H1 (cell line): ENCODE results near the gene PRR5. TPM values are rescaled to one million over a fixed set of nuclear protein-coding genes. Genes with fewer than 3 reads are reported as not detected.

Experiments used
- CTCF ChIA-PET: fragments of 300-600 bp; sonication (Branson Sonifier 250); formaldehyde crosslinking; loops from one replicate; lab custom pipeline; 2021; ENCODE audit not compliant: partially characterized antibody; lab: Charles Lee
- POLR2A ChIA-PET: fragments of 300-600 bp; sonication (Branson Sonifier 250); formaldehyde crosslinking; loops from one replicate; lab custom pipeline; 2021; ENCODE audit warnings: inconsistent platforms; ENCODE audit not compliant: partially characterized antibody; lab: Charles Lee
- DNase-seq, 2 experiments: peaks; one replicate each; pipeline versions ENCODE4 v3.0.0 to v3.0.0-alpha.2; 2010 to 2022; ENCODE audit warnings: low spot score in 2 of 2, low read depth in 1 of 2, mixed read lengths in 1 of 2
- FAIRE-seq: peaks from 2 replicates; lab custom pipeline; 2011; peaks lifted over from hg19 to GRCh38; lab: Jason Lieb, UNC
- H2AFZ ChIP-seq: 2 replicates; pipeline ENCODE4 v1.8.1; 2012; ENCODE audit warnings: low read length, inconsistent platforms
- H2AK5ac ChIP-seq: 2 replicates; pipeline ENCODE4 v1.6.1; 2013; ENCODE audit warnings: low read depth, low read length
- H2BK120ac ChIP-seq: replicated peaks from 2 replicates; pipeline ENCODE3; 2013; ENCODE audit warnings: low read depth, low read length, inconsistent platforms
- H2BK12ac ChIP-seq: 2 replicates; pipeline ENCODE4 v1.6.1; 2013; ENCODE audit warnings: low read depth, low read length
- H2BK15ac ChIP-seq: 2 replicates; pipeline ENCODE4 v1.6.1; 2013; ENCODE audit warnings: low read length
- H2BK20ac ChIP-seq: 2 replicates; pipeline ENCODE4 v1.6.1; 2013; ENCODE audit warnings: low read length
- H2BK5ac ChIP-seq: 2 replicates; pipeline ENCODE4 v1.6.1; 2013; ENCODE audit warnings: low read depth, low read length
- H3K14ac ChIP-seq: 2 replicates; pipeline ENCODE4 v1.6.1; 2013; ENCODE audit warnings: inconsistent platforms; ENCODE audit not compliant: insufficient read length
- H3K18ac ChIP-seq: 2 replicates; pipeline ENCODE4 v1.6.1; 2013; ENCODE audit warnings: low read length; ENCODE audit errors: extremely low read depth
- H3K23ac ChIP-seq: 2 replicates; pipeline ENCODE4 v1.6.1; 2013; ENCODE audit warnings: inconsistent platforms; ENCODE audit not compliant: insufficient read length
- H3K23me2 ChIP-seq: 2 replicates; pipeline ENCODE4 v1.6.1; 2013; ENCODE audit warnings: low read depth, low read length
- H3K27ac ChIP-seq: 2 replicates; pipeline ENCODE4 v1.6.1; 2011; ENCODE audit warnings: low read depth, low read length, inconsistent platforms
- H3K27me3 ChIP-seq, 4 experiments: replicated peaks in 1 of 4; 1 replicate in 1 of 4; 2 replicates in 3 of 4; pipeline versions ENCODE4 v1.6.1 to v1.8.1; 2011 to 2013; ENCODE audit warnings: low read length in 3 of 4, mild to moderate bottlenecking in 3 of 4, inconsistent platforms in 2 of 4, mixed read lengths in 2 of 4, moderate library complexity in 1 of 4; ENCODE audit not compliant: control insufficient read depth in 3 of 4, insufficient read depth in 3 of 4; ENCODE audit errors: extremely low read depth in 1 of 4
- H3K36me3 ChIP-seq, 4 experiments: 2 replicates each; pipeline versions ENCODE4 v1.6.1 to v1.8.1; 2011 to 2013; ENCODE audit warnings: mild to moderate bottlenecking in 4 of 4, low read length in 3 of 4, moderate library complexity in 2 of 4, control low read depth in 1 of 4, inconsistent platforms in 1 of 4; ENCODE audit not compliant: insufficient read depth in 4 of 4, control insufficient read depth in 2 of 4
- H3K4ac ChIP-seq: replicated peaks from 2 replicates; pipeline ENCODE3; 2013; ENCODE audit warnings: low read length, low read depth, mixed read lengths, inconsistent platforms; ENCODE audit not compliant: insufficient read length
- H3K4me1 ChIP-seq, 4 experiments: replicated peaks in 1 of 4; 1 replicate in 1 of 4; 2 replicates in 3 of 4; pipeline versions ENCODE4 v1.6.1 to v1.8.1; 2011 to 2013; ENCODE audit warnings: low read length in 3 of 4, inconsistent platforms in 2 of 4, mixed read lengths in 1 of 4; ENCODE audit not compliant: insufficient read depth in 4 of 4, control insufficient read depth in 3 of 4
- H3K4me2 ChIP-seq, 2 experiments: 2 replicates each; pipeline versions ENCODE4 v1.6.1 to v1.8.1; 2011 to 2013; ENCODE audit warnings: low read depth in 2 of 2, low read length in 2 of 2, control low read depth in 1 of 2, inconsistent platforms in 1 of 2, mild to moderate bottlenecking in 1 of 2; ENCODE audit not compliant: insufficient read depth in 1 of 2
- H3K4me3 ChIP-seq, 4 experiments: fragments of 200-600, 300-600 bp in 1 of 4; sonication (generic), shearing (Covaris generic), sonication (Bioruptor Twin) in 1 of 4; 2 replicates each; pipeline versions ENCODE4 v1.5.1 to v1.8.1; 2011 to 2016; ENCODE audit warnings: low read length in 4 of 4, low read depth in 3 of 4, control low read depth in 2 of 4, inconsistent platforms in 2 of 4, mild to moderate bottlenecking in 2 of 4, mixed read lengths in 1 of 4, moderate library complexity in 1 of 4; ENCODE audit not compliant: insufficient read depth in 2 of 4; ENCODE audit errors: extremely low read depth in 1 of 4
- H3K56ac ChIP-seq: replicated peaks from 2 replicates; pipeline ENCODE3; 2013; ENCODE audit warnings: low read depth, mild to moderate bottlenecking, mixed read lengths, low read length, inconsistent platforms; ENCODE audit not compliant: insufficient read length
- H3K79me1 ChIP-seq: 2 replicates; pipeline ENCODE4 v1.6.1; 2013; ENCODE audit warnings: low read depth, low read length, control low read depth
- H3K79me2 ChIP-seq, 2 experiments: 2 replicates each; pipeline versions ENCODE4 v1.6.1 to v1.8.1; 2012 to 2013; ENCODE audit warnings: low read length in 2 of 2, mild to moderate bottlenecking in 2 of 2, inconsistent platforms in 1 of 2; ENCODE audit not compliant: insufficient read depth in 2 of 2, control insufficient read depth in 1 of 2
- H3K9ac ChIP-seq, 4 experiments: replicated peaks in 1 of 4; 1 replicate in 1 of 4; 2 replicates in 3 of 4; pipeline versions ENCODE4 v1.6.1 to v1.8.1; 2011 to 2013; ENCODE audit warnings: low read depth in 3 of 4, low read length in 3 of 4, control low read depth in 2 of 4, mild to moderate bottlenecking in 2 of 4, moderate library complexity in 2 of 4, inconsistent platforms in 1 of 4; ENCODE audit errors: extremely low read depth in 1 of 4
- H3K9me3 ChIP-seq, 2 experiments: 2 replicates each; pipeline versions ENCODE4 v1.6.1 to v1.8.1; 2012 to 2013; ENCODE audit warnings: mild to moderate bottlenecking in 2 of 2, moderate library complexity in 2 of 2, control low read depth in 1 of 2, inconsistent platforms in 1 of 2, low read depth in 1 of 2, low read length in 1 of 2, mixed read lengths in 1 of 2; ENCODE audit not compliant: insufficient read depth in 2 of 2
- H4K20me1 ChIP-seq, 2 experiments: replicated peaks in 1 of 2; 2 replicates each; pipeline versions ENCODE3 to v1.8.1; 2011 to 2013; ENCODE audit warnings: inconsistent platforms in 2 of 2, low read length in 2 of 2, mild to moderate bottlenecking in 1 of 2; ENCODE audit not compliant: insufficient read depth in 2 of 2, control insufficient read depth in 1 of 2
- H4K5ac ChIP-seq: 2 replicates; pipeline ENCODE4 v1.6.1; 2013; ENCODE audit warnings: low read length, low read depth, mixed read lengths, inconsistent platforms; ENCODE audit not compliant: insufficient read length
- H4K8ac ChIP-seq: 2 replicates; pipeline ENCODE4 v1.8.0; 2013; ENCODE audit warnings: mild to moderate bottlenecking, moderate library complexity, low read length, inconsistent platforms; ENCODE audit not compliant: insufficient read depth; ENCODE audit errors: extremely low read depth
- H4K91ac ChIP-seq: replicated peaks from 2 replicates; pipeline ENCODE3; 2013; ENCODE audit warnings: low read length, mixed read lengths, inconsistent platforms; ENCODE audit not compliant: insufficient read length
- WGBS, 2 experiments: shearing (Covaris generic) in 1 of 2; methylation state at CpG; one replicate each; pipeline versions ENCODE4 v1.1.6 to v1.1.7; 2013 to 2015; ENCODE audit warnings: low lambda C conversion rate in 2 of 2, mixed read lengths in 2 of 2, inconsistent platforms in 1 of 2, low coverage in 1 of 2, missing lambda C conversion rate in 1 of 2; ENCODE audit not compliant: insufficient replicate concordance in 2 of 2, insufficient coverage in 1 of 2, insufficient read length in 1 of 2; ENCODE audit errors: extremely low coverage in 1 of 2, missing lambda C conversion rate in 1 of 2; 5-methylcytosine and 5-hydroxymethylcytosine counted together
- polyA plus RNA-seq, 7 experiments: library from polyadenylated mRNA; depleted of rRNA in 3 of 7; stranded (reverse) in 5 of 7; unstranded in 2 of 7; fragments of >200 nt in 5 of 7; fragments of 200-250 nt in 2 of 7; gene quantifications; 1 replicate in 5 of 7; 2 replicates in 1 of 7; 4 replicates in 1 of 7; pipeline versions ENCODE4 v1.2.1 to v1.2.3, GENCODE V29; 2011 to 2013; ENCODE audit warnings: missing spikeins in 2 of 7, mixed read lengths in 2 of 7
- total RNA-seq: library from RNA; stranded (reverse); fragmentation: NEBNext Ultra II Directional; extraction: Animal tissue kit (Norgen Biotek cat#: 25700); gene quantifications from 2 replicates; pipeline ENCODE4 v1.2.1, GENCODE V29; 2021
- TF ChIP-seq, protein P1 (sequence below): IDR thresholded peaks from 2 replicates; pipeline ENCODE4 v1.6.1; 2011; ENCODE audit warnings: low read length, improper control_type of control experiment

The PRR5 gene
- total and polyA plus RNA-seq, 2 of the 8 experiments (the other 6 are each of a cell fraction or from before 2014, with no cell fraction given) = 16.5 to 25.7 TPM

DNA sequence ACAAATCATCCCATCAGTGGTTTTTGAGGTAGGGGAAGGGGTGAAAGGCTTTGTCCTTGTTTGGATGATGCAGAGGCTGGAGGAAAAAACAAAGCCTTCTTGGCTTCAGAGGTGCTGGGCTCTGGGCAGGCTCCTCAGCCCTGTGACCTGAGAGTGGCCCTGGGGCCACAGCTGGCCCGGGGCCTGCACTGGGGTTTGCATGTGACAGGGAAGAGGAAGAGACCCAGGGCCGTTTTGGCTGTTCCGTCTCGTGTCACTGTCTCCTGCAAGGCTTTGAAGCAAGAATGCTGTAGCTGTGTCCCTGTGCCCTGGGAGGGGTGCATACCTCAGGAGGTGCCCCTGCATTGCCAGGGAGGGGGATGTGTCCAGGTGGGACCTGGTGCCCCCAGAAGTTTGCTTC lies 63.0 kb downstream of the PRR5 start:
- H4K91ac ChIP-seq = no peak overlapping the region
- H3K56ac ChIP-seq = no peak overlapping the region
- H3K79me2 ChIP-seq = peaks cover 0 to 36% of the 10 kb centered on the region in 2 experiments; a peak in 2 of 4 replicates
- H2BK12ac ChIP-seq = no peak overlapping the region
- H3K9ac ChIP-seq = no peak overlapping the region
- H2BK15ac ChIP-seq = no peak overlapping the region
- no peak for FAIRE-seq
- whole genome bisulfite sequencing, 2 experiments = 89% methylated on average over 4 of the region's 4 CpGs; no CpG with 5 or more reads in 1 of the 2 experiments
- no peaks in the 10 kb centered on the region for H3K23me2 ChIP-seq
- TF ChIP-seq, protein P1, sequence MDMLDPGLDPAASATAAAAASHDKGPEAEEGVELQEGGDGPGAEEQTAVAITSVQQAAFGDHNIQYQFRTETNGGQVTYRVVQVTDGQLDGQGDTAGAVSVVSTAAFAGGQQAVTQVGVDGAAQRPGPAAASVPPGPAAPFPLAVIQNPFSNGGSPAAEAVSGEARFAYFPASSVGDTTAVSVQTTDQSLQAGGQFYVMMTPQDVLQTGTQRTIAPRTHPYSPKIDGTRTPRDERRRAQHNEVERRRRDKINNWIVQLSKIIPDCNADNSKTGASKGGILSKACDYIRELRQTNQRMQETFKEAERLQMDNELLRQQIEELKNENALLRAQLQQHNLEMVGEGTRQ = no peak
- TF ChIP-seq, all 59 proteins: peak for 0
- Histone ChIP-seq H3K23ac (no peak overlapping the region), H2AFZ (no peak overlapping the region), H3K18ac (peak overlapping the region; percentile 48; the same call in 1 of the 2 replicates), H4K20me1 (peaks cover 8% of the 10 kb centered on the region in 2 experiments), H3K4me2 (no peak overlapping the region), H4K5ac (no peak overlapping the region), H3K4me3 (no peak overlapping the region), H3K27ac (no peak overlapping the region), H2BK20ac (no peak overlapping the region), H2BK5ac (peak overlapping the region; percentile 71; the same call in 1 of the 2 replicates), H3K4me1 (peaks cover 2 to 15% (median 7%) of the 10 kb centered on the region in 4 experiments; a peak in 5 of 7 replicates), H3K9me3 (no peaks in the 10 kb centered on the region), H2AK5ac (no peak overlapping the region), H4K8ac (no peak overlapping the region), H3K27me3 (no peaks in the 10 kb centered on the region), H3K79me1 (peaks cover 8% of the 10 kb centered on the region), H3K4ac (no peak overlapping the region), H2BK120ac (no peak overlapping the region), H3K36me3 (no peaks in the 10 kb centered on the region), H3K14ac (no peak overlapping the region)
- no peak for DNase-seq
- ChIA-PET POLR2A (interaction anchor here (1.1 kb wide), 3 partner anchors 10 to 13 kb away, joined by 4 read pairs; partner anchors contain the start of gene ARHGAP8), CTCF (interaction anchor here (1.5 kb wide), 1 partner anchor 12 kb away, joined by 7 read pairs; no protein-coding TSS in a partner anchor)
